Testis (tissue), 2 donors: Measurements from ENCODE around the gene NKIRAS1.

Source experiments
- POLR2A ChIP-seq: fragments of 450-650 bp; IDR thresholded peaks from one replicate; pipeline ENCODE4 v1.6.1; 2017; ENCODE audit warnings: antibody characterized with exemption, mild to moderate bottlenecking, moderate library complexity
- TF ChIP-seq, protein P1 (sequence below), 3 experiments: fragments of 450-650 bp in 2 of 3; fragments of 200-600 bp in 1 of 3; sonication (generic) in 1 of 3; IDR thresholded peaks; one replicate each; pipeline ENCODE4 v1.5.1; 2016 to 2019; ENCODE audit warnings: antibody characterized with exemption in 3 of 3, mild to moderate bottlenecking in 2 of 3, moderate library complexity in 1 of 3

GRCh38 chr3:23954144-23954543 is 37.4 kb upstream of the NKIRAS1 start:
- TF ChIP-seq, protein P1, sequence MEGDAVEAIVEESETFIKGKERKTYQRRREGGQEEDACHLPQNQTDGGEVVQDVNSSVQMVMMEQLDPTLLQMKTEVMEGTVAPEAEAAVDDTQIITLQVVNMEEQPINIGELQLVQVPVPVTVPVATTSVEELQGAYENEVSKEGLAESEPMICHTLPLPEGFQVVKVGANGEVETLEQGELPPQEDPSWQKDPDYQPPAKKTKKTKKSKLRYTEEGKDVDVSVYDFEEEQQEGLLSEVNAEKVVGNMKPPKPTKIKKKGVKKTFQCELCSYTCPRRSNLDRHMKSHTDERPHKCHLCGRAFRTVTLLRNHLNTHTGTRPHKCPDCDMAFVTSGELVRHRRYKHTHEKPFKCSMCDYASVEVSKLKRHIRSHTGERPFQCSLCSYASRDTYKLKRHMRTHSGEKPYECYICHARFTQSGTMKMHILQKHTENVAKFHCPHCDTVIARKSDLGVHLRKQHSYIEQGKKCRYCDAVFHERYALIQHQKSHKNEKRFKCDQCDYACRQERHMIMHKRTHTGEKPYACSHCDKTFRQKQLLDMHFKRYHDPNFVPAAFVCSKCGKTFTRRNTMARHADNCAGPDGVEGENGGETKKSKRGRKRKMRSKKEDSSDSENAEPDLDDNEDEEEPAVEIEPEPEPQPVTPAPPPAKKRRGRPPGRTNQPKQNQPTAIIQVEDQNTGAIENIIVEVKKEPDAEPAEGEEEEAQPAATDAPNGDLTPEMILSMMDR (IDR thresholded peaks at IDR 0.05) = no peak
- TF ChIP-seq POLR2A = no peak
